NT2/D1 (cell line): ENCODE results near the gene ZNFX1.

Experiments used
- SUZ12 ChIP-seq: IDR thresholded peaks from 2 replicates; pipeline ENCODE4 v1.6.1; 2011; ENCODE audit not compliant: insufficient read length, insufficient read depth; ENCODE audit errors: extremely low read depth
- YY1 ChIP-seq: IDR thresholded peaks from 2 replicates; pipeline ENCODE4 v1.6.1; 2011; ENCODE audit not compliant: insufficient read length, insufficient read depth
- ZNF274 ChIP-seq: IDR thresholded peaks from 2 replicates; pipeline ENCODE4 v1.6.1; 2011; ENCODE audit warnings: mild to moderate bottlenecking, low read depth, low read length

DNA sequence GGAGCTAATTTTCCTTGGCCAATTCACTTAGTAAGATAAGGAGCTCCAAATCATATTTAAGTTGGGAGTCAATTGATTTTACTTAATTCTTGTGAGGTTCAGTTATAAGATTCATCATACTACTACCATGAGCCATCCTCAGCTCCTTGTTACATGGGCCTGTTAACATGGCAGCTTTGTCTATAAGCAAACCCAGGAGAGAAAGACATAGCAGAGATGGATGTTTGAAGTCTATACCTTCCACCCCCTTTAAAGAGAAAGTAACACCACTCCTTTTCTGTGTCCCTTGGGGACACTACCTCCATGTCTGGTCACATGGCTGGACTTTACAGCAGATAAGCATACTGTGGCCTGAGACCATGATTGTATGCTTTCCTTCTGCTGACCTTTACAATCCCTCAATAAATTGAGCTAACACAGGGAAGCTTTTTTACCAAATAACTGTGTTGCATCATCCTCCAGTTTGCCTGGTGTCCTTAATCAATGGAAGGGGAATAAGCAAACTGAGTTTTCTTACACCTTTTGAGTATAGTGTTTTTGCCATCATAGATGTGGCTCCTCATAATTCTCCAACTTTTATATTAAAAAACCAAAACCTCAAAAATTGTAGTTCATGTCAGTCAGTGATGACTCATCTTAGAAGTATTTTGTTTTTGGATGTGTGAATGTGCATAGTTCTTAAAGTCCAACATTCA lies 9.8 kb upstream of the ZNFX1 start:
- TF ChIP-seq SUZ12 (no peak), YY1 (no peak), ZNF274 (no peak)
